ENCODE data around the gene ILK. TPM values are rescaled to one million over a fixed set of nuclear protein-coding genes. Genes with fewer than 3 reads are reported as not detected.

Gene ILK
- total RNA-seq, 2 experiments from 2014 or later: 64.8 to 80.3 TPM

DNA sequence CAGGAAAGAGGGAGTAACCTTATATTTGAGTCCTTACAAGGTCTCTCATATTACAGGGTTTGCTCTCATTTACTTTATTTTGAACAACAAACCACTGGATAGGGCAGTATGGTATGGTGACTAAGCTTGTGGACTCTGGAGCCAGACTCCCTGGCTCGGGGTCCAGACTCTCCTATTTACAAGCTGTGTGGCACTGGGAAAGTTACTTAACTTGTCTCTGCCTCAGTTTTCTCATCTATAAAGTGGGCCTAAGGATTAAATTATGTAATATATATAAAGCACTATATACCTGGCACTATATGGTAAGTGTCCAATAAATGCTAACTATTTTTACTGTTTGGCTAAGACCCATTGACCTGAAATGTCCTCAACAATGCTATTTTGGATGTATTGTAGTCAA, 53.8 kb downstream of the ILK start:
- DNase-seq (ENCODE audit: low spot score): no peak
- Histone ChIP-seq H3K36me3 (ENCODE audit: insufficient read depth, low read length) (no peaks in the 10 kb centered on the region), H3K27ac (ENCODE audit: low read depth, low read length, poor library complexity, severe bottlenecking) (no peak overlapping the region), H3K9me3 (ENCODE audit: low read length) (no peaks in the 10 kb centered on the region), H4K20me1 (ENCODE audit: insufficient read depth, low read length) (no peaks in the 10 kb centered on the region), H3K9me2 (ENCODE audit: insufficient read depth, low read length) (no peaks in the 10 kb centered on the region), H3K4me2 (ENCODE audit: low read length) (no peak overlapping the region), H3K4me3 (ENCODE audit: low read depth, low read length, poor library complexity, severe bottlenecking) (no peak overlapping the region), H3K79me2 (ENCODE audit: insufficient read depth, low read depth, low read length) (no peaks in the 10 kb centered on the region), H2AFZ (ENCODE audit: low read length) (no peak overlapping the region), H3K4me1 (ENCODE audit: insufficient read depth, low read length, poor library complexity, severe bottlenecking) (no peaks in the 10 kb centered on the region)
- ChIA-PET POLR2A (interaction anchor here (0.9 to 1.1 kb wide), 2 partner anchors 8 to 10 kb away, joined by 3 read pairs; no protein-coding TSS in a partner anchor), CTCF (ENCODE audit: unreplicated experiment) (no interaction called here)
- no TSS peak for BruUV-seq (replicated peaks)
- intact Hi-C loops (cut with micrococcal nuclease; ENCODE audit: unreplicated experiment): no loop called here
- TF ChIP-seq EZH2phosphoT487 (IDR thresholded peaks at IDR 0.05; ENCODE audit: borderline replicate concordance, low read depth, low read length): no peak
- TF ChIP-seq, protein P1, sequence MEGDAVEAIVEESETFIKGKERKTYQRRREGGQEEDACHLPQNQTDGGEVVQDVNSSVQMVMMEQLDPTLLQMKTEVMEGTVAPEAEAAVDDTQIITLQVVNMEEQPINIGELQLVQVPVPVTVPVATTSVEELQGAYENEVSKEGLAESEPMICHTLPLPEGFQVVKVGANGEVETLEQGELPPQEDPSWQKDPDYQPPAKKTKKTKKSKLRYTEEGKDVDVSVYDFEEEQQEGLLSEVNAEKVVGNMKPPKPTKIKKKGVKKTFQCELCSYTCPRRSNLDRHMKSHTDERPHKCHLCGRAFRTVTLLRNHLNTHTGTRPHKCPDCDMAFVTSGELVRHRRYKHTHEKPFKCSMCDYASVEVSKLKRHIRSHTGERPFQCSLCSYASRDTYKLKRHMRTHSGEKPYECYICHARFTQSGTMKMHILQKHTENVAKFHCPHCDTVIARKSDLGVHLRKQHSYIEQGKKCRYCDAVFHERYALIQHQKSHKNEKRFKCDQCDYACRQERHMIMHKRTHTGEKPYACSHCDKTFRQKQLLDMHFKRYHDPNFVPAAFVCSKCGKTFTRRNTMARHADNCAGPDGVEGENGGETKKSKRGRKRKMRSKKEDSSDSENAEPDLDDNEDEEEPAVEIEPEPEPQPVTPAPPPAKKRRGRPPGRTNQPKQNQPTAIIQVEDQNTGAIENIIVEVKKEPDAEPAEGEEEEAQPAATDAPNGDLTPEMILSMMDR (conservative IDR thresholded peaks at IDR 0.05; ENCODE audit: low read length): no peak

DNA sequence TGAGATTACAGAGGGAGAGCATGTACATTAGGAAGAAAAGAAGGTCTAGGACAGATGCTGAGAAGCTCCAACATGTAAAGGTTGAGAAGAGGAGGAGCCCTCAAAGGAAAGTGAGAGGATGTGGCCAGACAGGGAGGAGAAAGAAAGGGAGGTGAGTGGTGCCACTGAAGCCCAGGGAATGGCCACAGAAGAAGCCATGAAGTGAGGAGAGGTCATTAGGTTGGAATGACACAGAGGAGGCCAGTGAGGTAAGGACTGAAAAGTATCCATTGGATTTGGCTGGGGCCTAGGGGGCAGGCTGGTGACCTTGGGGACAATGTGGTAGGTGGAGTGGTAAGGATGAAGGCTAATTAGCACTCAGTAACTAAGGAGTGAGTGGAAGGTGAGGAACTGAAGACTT, 55.1 kb downstream of the ILK start:
- Histone ChIP-seq H2AFZ (ENCODE audit: low read length) (no peak overlapping the region), H3K9me3 (ENCODE audit: low read length) (no peaks in the 10 kb centered on the region), H3K36me3 (ENCODE audit: insufficient read depth, low read length) (no peaks in the 10 kb centered on the region), H3K4me1 (ENCODE audit: insufficient read depth, low read length, poor library complexity, severe bottlenecking) (no peaks in the 10 kb centered on the region), H3K9me2 (ENCODE audit: insufficient read depth, low read length) (no peaks in the 10 kb centered on the region), H3K4me3 (ENCODE audit: low read depth, low read length, poor library complexity, severe bottlenecking) (no peak overlapping the region), H4K20me1 (ENCODE audit: insufficient read depth, low read length) (no peaks in the 10 kb centered on the region), H3K27ac (ENCODE audit: low read depth, low read length, poor library complexity, severe bottlenecking) (no peak overlapping the region), H3K79me2 (ENCODE audit: insufficient read depth, low read depth, low read length) (no peaks in the 10 kb centered on the region), H3K4me2 (ENCODE audit: low read length) (no peak overlapping the region)
- TF ChIP-seq EZH2phosphoT487 (IDR thresholded peaks at IDR 0.05; ENCODE audit: borderline replicate concordance, low read depth, low read length): no peak
- TF ChIP-seq, protein P1 (conservative IDR thresholded peaks at IDR 0.05; ENCODE audit: low read length): no peak
- CTCF ChIA-PET (ENCODE audit: unreplicated experiment): interaction anchor here (1.2 kb wide), 1 partner anchor 12 kb away, joined by 3 read pairs; no protein-coding TSS in a partner anchor
- POLR2A ChIA-PET: interaction anchor here (1.0 kb wide), 2 partner anchors 10 to 13 kb away, joined by 3 to 4 read pairs; no protein-coding TSS in a partner anchor
- no peak for DNase-seq (ENCODE audit: low spot score)
- intact Hi-C loops (cut with micrococcal nuclease; ENCODE audit: unreplicated experiment): no loop called here
- no TSS peak for BruUV-seq (replicated peaks)

Other genes starting within 250 kb of the ILK start
- gene SMPD1, start 213.3 kb upstream of the ILK start, total RNA-seq (2014; rRNA removed; shearing (Covaris generic)): 5.1 and 5.4 TPM in 2 replicates
- 11.5 and 11.9 TPM in 2 replicates for gene SMPD1, start 213.3 kb upstream of the ILK start, total RNA-seq (2022)
- gene APBB1, start 184.7 kb upstream of the ILK start, total RNA-seq (2014; rRNA removed; shearing (Covaris generic)): 30.4 and 36.1 TPM in 2 replicates
- 25.5 and 28.3 TPM in 2 replicates for gene APBB1, start 184.7 kb upstream of the ILK start, total RNA-seq (2022)
- 0.16 TPM in 1 of 2 replicates, not detected in the other for gene HPX, start 162.8 kb upstream of the ILK start, total RNA-seq (2014; rRNA removed; shearing (Covaris generic))
- 1.2 and 5.2 TPM in 2 replicates for gene HPX, start 162.8 kb upstream of the ILK start, total RNA-seq (2022)
- 8.5 and 21.3 TPM in 2 replicates for gene TRIM3, start 129.8 kb upstream of the ILK start, total RNA-seq (2014; rRNA removed; shearing (Covaris generic))
- 14.7 and 15.5 TPM in 2 replicates for gene TRIM3, start 129.8 kb upstream of the ILK start, total RNA-seq (2022)
- gene ARFIP2, start 122.4 kb upstream of the ILK start, total RNA-seq (2014; rRNA removed; shearing (Covaris generic)): 40.7 and 55.9 TPM in 2 replicates
- gene ARFIP2, start 122.4 kb upstream of the ILK start, total RNA-seq (2022): 44.0 and 49.0 TPM in 2 replicates
- 43.7 and 52.8 TPM in 2 replicates for gene TIMM10B, start 122.3 kb upstream of the ILK start, total RNA-seq (2014; rRNA removed; shearing (Covaris generic))
- gene TIMM10B, start 122.3 kb upstream of the ILK start, total RNA-seq (2022): 49.9 and 54.6 TPM in 2 replicates
- 19.3 and 24.3 TPM in 2 replicates for gene DNHD1, start 106.5 kb upstream of the ILK start, total RNA-seq (2014; rRNA removed; shearing (Covaris generic))
- gene DNHD1, start 106.5 kb upstream of the ILK start, total RNA-seq (2022): 52.7 and 56.6 TPM in 2 replicates
- 26.4 and 29.4 TPM in 2 replicates for gene RRP8, start 158 bp upstream of the ILK start, total RNA-seq (2014; rRNA removed; shearing (Covaris generic))
- 25.0 and 33.6 TPM in 2 replicates for gene RRP8, start 158 bp upstream of the ILK start, total RNA-seq (2022)
- 97.0 and 117 TPM in 2 replicates for gene TAF10, start 8.4 kb downstream of the ILK start, total RNA-seq (2014; rRNA removed; shearing (Covaris generic))
- 139 and 146 TPM in 2 replicates for gene TAF10, start 8.4 kb downstream of the ILK start, total RNA-seq (2022)
- 11.9 and 16.6 TPM in 2 replicates for gene TPP1, start 15.6 kb downstream of the ILK start, total RNA-seq (2014; rRNA removed; shearing (Covaris generic))
- gene TPP1, start 15.6 kb downstream of the ILK start, total RNA-seq (2022): 41.1 and 45.4 TPM in 2 replicates
- gene DCHS1, start 52.0 kb downstream of the ILK start, total RNA-seq (2014; rRNA removed; shearing (Covaris generic)): 0.67 and 1.1 TPM in 2 replicates
- 0.53 and 0.67 TPM in 2 replicates for gene DCHS1, start 52.0 kb downstream of the ILK start, total RNA-seq (2022)
- gene MRPL17, start 79.6 kb downstream of the ILK start, total RNA-seq (2014; rRNA removed; shearing (Covaris generic)): 46.8 and 59.7 TPM in 2 replicates
- 43.0 and 44.0 TPM in 2 replicates for gene MRPL17, start 79.6 kb downstream of the ILK start, total RNA-seq (2022)
- gene OR2AG2, start 168.2 kb downstream of the ILK start, total RNA-seq (2014; rRNA removed; shearing (Covaris generic)): 0.82 and 2.5 TPM in 2 replicates
- gene OR2AG2, start 168.2 kb downstream of the ILK start, total RNA-seq (2022): 1.7 and 1.9 TPM in 2 replicates
- not detected in 2 replicates for gene OR2AG1, start 179.2 kb downstream of the ILK start, total RNA-seq (2014; rRNA removed; shearing (Covaris generic))
- gene OR2AG1, start 179.2 kb downstream of the ILK start, total RNA-seq (2022): not detected in 2 replicates
- gene OR6A2, start 195.9 kb downstream of the ILK start, total RNA-seq (2014; rRNA removed; shearing (Covaris generic)): 0.95 and 2.2 TPM in 2 replicates
- 2.2 and 2.4 TPM in 2 replicates for gene OR6A2, start 195.9 kb downstream of the ILK start, total RNA-seq (2022)
- not detected in 2 replicates for gene OR10A5, start 241.9 kb downstream of the ILK start, total RNA-seq (2014; rRNA removed; shearing (Covaris generic))
- not detected in 2 replicates for gene OR10A5, start 241.9 kb downstream of the ILK start, total RNA-seq (2022)